Gastrocnemius medialis (tissue), 4 donors: Measurements from ENCODE around the gene ACBD3. TPM values are rescaled to one million over a fixed set of nuclear protein-coding genes. Genes with fewer than 3 reads are reported as not detected.

Source experiments
- ATAC-seq, 2 donors: fragments of 150-250 bp; one replicate each; pipeline ENCODE4 v1.9.1; 2016
- DNase-seq, 2 donors: peaks; one replicate each; pipeline ENCODE4 v3.0.0-alpha.2; 2019
- H3K27ac ChIP-seq, 4 donors: fragments of 200-600 bp; sonication (generic); 1 replicate in 1 of 4; 2 replicates in 3 of 4; pipeline ENCODE4 v1.5.1; 2016 to 2018; ENCODE audit warnings: mild to moderate bottlenecking in 2 of 4, moderate library complexity in 1 of 4
- H3K27me3 ChIP-seq, 3 donors: fragments of 200-600 bp; sonication (generic) in 2 of 3; 1 replicate in 1 of 3; 2 replicates in 2 of 3; pipeline versions ENCODE4 v1.5.1 to v1.6.0; 2016 to 2019; ENCODE audit warnings: mild to moderate bottlenecking in 1 of 3, moderate library complexity in 1 of 3
- H3K36me3 ChIP-seq, 2 donors: fragments of 200-600 bp; sonication (generic) in 1 of 2; one replicate each; pipeline ENCODE4 v1.5.1; 2017 to 2018
- H3K4me1 ChIP-seq, 2 donors: fragments of 200-600 bp; sonication (generic) in 1 of 2; one replicate each; pipeline ENCODE4 v1.5.1; 2016 to 2017; ENCODE audit warnings: mild to moderate bottlenecking in 2 of 2
- H3K4me3 ChIP-seq, 4 donors: fragments of 200-600 bp; sonication (generic) in 3 of 4; 1 replicate in 1 of 4; 2 replicates in 3 of 4; pipeline ENCODE4 v1.5.1; 2016 to 2019; ENCODE audit warnings: mild to moderate bottlenecking in 2 of 4
- H3K9me3 ChIP-seq, 3 donors: fragments of 200-600 bp; sonication (generic) in 2 of 3; 1 replicate in 1 of 3; 2 replicates in 2 of 3; pipeline ENCODE4 v1.5.1; 2016 to 2019
- POLR2A ChIP-seq, 2 donors: fragments of 450-650 bp; IDR thresholded peaks; one replicate each; pipeline ENCODE4 v1.6.1; 2017; ENCODE audit warnings: antibody characterized with exemption in 2 of 2, mild to moderate bottlenecking in 2 of 2, moderate library complexity in 2 of 2
- in situ Hi-C, 4 donors: fragments of 200-750 bp; cut with MboI; loops; one replicate each; pipeline versions ENCODE4 v1.15.0 to v1.8.0; 2017; ENCODE audit warnings: low sequenced_read_pairs in 4 of 4
- intact Hi-C: fragments of 100-400 bp; cut with DNase I; formaldehyde crosslinking; loops from one replicate; pipeline ENCODE4 v1.15.1; 2023; ENCODE audit warnings: low total_unique reads
- total RNA-seq, 4 donors: library from RNA; depleted of rRNA; stranded (reverse); fragments of >200 nt; gene quantifications; one replicate each; pipeline versions ENCODE4 v1.1.0 to v1.2.3, GENCODE V29; 2016
- TF ChIP-seq, protein P1 (sequence below), 5 experiments: fragments of 450-650 bp in 3 of 5; fragments of 200-600 bp in 2 of 5; sonication (generic) in 2 of 5; IDR thresholded peaks in 4 of 5; conservative IDR thresholded peaks in 1 of 5; 1 replicate in 4 of 5; 2 replicates in 1 of 5; pipeline ENCODE4 v1.5.1; 2016 to 2019; ENCODE audit warnings: antibody characterized with exemption in 5 of 5, mild to moderate bottlenecking in 3 of 5, moderate library complexity in 3 of 5

The ACBD3 gene
- total RNA-seq, 4 donors from 2014 or later: 31.1 to 43.9 (median 36.6) TPM

DNA sequence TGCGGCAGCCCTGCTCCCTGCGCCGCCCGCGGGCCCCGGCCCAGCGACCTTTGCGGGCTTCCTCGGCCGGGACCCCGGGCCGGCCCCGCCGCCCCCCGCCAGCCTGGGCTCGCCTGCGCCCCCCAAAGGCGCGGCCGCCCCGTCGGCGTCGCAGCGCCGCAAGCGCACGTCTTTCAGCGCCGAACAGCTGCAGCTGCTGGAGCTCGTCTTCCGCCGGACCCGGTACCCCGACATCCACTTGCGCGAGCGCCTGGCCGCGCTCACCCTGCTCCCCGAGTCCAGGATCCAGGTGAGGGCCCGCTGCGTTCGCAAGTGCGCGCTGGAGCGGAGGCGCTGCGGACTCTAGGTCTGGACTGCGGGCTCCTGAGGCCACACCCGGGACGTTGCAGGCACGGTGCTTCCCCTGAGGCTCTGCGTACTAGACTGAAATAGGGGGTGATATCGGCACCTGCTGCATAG lies 37.3 kb upstream of the ACBD3 start:
- in situ Hi-C loops: no loop called here

DNA sequence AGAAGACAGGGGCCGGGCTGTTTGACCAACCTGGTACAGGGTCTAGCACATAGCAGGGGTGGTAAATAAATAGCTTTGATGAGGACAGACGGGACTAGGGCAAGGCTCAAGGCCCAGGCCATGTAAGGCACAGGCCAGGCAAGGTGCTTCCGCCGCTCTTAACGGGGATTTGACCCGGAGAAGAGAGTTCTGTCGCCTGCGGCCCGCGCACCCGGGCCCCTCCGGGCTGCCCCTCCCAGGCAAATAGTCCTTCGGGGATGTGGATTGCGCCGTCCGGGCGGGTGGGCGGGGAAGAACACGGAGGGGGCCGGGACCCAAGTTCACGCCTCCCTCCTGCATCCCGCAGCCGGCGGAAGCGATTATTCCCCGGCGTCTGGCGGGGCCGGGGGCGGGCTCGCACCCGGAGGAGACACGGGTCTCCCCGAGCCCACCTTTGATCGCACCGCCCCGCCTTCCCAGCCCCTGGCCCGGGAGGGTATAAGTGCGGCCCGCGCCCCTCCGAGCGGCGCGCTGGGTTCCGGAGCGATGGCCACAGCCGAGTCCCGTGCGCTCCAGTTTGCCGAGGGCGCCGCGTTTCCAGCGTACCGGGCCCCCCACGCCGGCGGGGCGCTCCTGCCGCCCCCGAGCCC lies 36.7 kb upstream of the ACBD3 start, which contains the start of gene MIXL1:
Gene MIXL1, plus strand, starts transcription at position 508 of the 629 bp plus-strand sequence. Its CDS starts 18 bp downstream, at position 526.
- Histone ChIP-seq H3K27me3 (peaks cover 19 to 28% (median 22%) of the 10 kb centered on the region in 3 donors), H3K27ac (no peak within 1 kb of the TSS), H3K4me3 (peak within 1 kb of the TSS in 3 of 4 donors; percentile 28 to 36 (median 34)), H3K36me3 (no peaks in the 10 kb centered on the region), H3K9me3 (no peaks in the 10 kb centered on the region), H3K4me1 (no peaks in the 10 kb centered on the region)
- TF ChIP-seq, protein P1, sequence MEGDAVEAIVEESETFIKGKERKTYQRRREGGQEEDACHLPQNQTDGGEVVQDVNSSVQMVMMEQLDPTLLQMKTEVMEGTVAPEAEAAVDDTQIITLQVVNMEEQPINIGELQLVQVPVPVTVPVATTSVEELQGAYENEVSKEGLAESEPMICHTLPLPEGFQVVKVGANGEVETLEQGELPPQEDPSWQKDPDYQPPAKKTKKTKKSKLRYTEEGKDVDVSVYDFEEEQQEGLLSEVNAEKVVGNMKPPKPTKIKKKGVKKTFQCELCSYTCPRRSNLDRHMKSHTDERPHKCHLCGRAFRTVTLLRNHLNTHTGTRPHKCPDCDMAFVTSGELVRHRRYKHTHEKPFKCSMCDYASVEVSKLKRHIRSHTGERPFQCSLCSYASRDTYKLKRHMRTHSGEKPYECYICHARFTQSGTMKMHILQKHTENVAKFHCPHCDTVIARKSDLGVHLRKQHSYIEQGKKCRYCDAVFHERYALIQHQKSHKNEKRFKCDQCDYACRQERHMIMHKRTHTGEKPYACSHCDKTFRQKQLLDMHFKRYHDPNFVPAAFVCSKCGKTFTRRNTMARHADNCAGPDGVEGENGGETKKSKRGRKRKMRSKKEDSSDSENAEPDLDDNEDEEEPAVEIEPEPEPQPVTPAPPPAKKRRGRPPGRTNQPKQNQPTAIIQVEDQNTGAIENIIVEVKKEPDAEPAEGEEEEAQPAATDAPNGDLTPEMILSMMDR (IDR thresholded peaks at IDR 0.05 in 4 of 5, conservative IDR thresholded peaks at IDR 0.05 in 1 of 5): no peak
- no peak for TF ChIP-seq POLR2A (IDR thresholded peaks at IDR 0.05)
- in situ Hi-C loops (no loop called here), intact Hi-C loops (no loop called here)
- ATAC-seq (no peak), DNase-seq (no peak)

More for the DNA sequence above, 37.3 kb upstream of the ACBD3 start:
- Histone ChIP-seq H3K27me3 (peaks cover 19 to 28% (median 22%) of the 10 kb centered on the region in 3 donors), H3K36me3 (no peaks in the 10 kb centered on the region), H3K9me3 (no peaks in the 10 kb centered on the region), H3K4me3 (peak overlapping the region in 3 of 4 donors; percentile 28 to 31 (median 30)), H3K4me1 (no peaks in the 10 kb centered on the region), H3K27ac (no peak overlapping the region)
- DNase-seq: no peak
- intact Hi-C loops: no loop called here
- no peak for ATAC-seq
- TF ChIP-seq POLR2A (IDR thresholded peaks at IDR 0.05): no peak
- TF ChIP-seq, protein P1 (IDR thresholded peaks at IDR 0.05 in 4 of 5, conservative IDR thresholded peaks at IDR 0.05 in 1 of 5): no peak

DNA sequence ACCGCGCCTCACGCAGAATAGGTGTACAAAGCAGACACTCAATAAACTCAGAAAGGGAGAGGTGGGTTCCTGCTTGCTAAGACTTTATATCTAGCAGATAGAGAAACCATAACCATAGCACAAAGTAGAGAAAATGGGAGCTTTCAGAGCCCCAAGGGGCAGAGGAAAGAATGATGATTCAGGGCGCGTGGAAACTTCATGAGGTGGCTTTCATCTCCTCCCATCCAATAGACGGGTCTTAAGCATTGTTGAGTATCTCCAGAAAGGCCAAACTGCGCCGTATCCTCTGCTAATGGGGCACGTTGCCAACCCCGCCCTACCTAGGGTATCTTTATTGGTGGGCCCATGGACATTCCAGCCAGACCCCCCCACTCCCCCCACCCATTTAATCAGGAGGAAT lies 36.1 kb upstream of the ACBD3 start:
- intact Hi-C loops: no loop called here
- H3K27me3 ChIP-seq: peaks cover 19 to 28% (median 22%) of the 10 kb centered on the region in 3 donors
- H3K27ac ChIP-seq: no peak overlapping the region
- DNase-seq (no peak), ATAC-seq (no peak)
- no peaks in the 10 kb centered on the region for H3K4me1 ChIP-seq
- no peak overlapping the region for H3K4me3 ChIP-seq
- no peaks in the 10 kb centered on the region for H3K9me3 ChIP-seq
- TF ChIP-seq, protein P1 (IDR thresholded peaks at IDR 0.05 in 4 of 5, conservative IDR thresholded peaks at IDR 0.05 in 1 of 5): no peak
- no peak for TF ChIP-seq POLR2A (IDR thresholded peaks at IDR 0.05)
- in situ Hi-C loops: no loop called here
- no peaks in the 10 kb centered on the region for H3K36me3 ChIP-seq

DNA sequence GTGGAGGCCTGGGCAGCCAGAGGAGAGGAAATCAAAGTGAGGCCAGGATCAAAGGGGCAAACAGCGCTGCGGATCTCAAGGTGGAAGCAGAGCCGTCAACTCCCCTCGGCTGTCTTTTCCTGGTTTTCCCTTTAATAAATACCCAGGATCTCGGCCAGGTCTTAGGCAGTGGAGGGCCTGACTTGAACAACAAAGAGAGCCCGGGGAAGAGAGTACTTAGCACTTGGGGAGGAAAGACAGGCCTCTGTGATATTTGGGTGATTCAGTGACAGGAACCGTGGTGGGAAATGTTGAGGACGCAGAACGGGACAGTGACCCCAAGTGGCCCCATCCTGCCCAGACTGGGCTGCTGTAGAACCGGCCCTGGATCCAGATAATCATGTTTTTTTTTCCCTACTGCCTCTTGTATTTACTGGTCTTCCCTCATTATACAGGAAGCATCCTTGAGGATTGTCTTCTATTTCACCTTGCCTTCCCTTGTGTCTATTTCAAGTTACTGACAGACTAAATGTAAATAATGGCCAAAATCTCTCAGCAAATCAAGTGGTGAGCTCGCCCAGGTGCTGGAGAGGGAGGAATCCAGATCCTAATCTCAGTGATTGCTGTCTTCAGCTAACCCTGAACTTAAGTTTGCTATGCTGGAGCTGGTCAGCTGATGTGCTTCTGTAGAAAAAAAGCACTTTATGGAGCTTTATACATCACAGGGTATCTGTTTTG lies 34.1 kb upstream of the ACBD3 start:
- Histone ChIP-seq H3K36me3 (no peaks in the 10 kb centered on the region), H3K27me3 (peaks cover 19 to 23% (median 19%) of the 10 kb centered on the region in 3 donors), H3K27ac (no peak overlapping the region), H3K9me3 (no peaks in the 10 kb centered on the region), H3K4me1 (no peaks in the 10 kb centered on the region), H3K4me3 (no peak overlapping the region)
- DNase-seq (no peak), ATAC-seq (no peak)
- no peak for TF ChIP-seq POLR2A (IDR thresholded peaks at IDR 0.05)
- TF ChIP-seq, protein P1 (IDR thresholded peaks at IDR 0.05 in 4 of 5, conservative IDR thresholded peaks at IDR 0.05 in 1 of 5): no peak
- in situ Hi-C loops: no loop called here
- intact Hi-C loops: no loop called here
